SH-SY5Y (cell line): ENCODE results near the gene OPRD1.

Source experiments
- GATA2 ChIP-seq: IDR thresholded peaks from 2 replicates; pipeline ENCODE4 v1.6.1; 2011; ENCODE audit warnings: mild to moderate bottlenecking, low read depth, low read length
- GATA3 ChIP-seq: IDR thresholded peaks from 2 replicates; pipeline ENCODE4 v1.6.1; 2011; ENCODE audit warnings: low read depth, mild to moderate bottlenecking, low read length, moderate library complexity

DNA sequence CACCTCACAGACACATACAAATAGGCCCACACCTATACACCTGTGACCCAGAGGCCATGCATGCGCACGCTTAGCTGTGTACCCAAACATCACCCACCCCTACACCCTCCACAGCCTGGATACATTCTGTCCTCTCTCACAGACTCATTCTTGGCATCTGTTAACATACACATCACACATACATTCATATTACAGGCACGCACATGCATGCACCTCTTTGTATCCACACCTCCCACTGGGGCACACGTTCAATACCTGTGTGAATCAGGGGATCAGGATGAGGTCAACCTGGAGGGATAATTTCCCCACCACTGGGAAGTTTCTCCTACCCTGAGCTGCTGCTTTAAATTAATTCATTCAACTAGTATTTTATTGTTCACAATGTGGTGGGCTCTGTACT is 66.8 kb downstream of the OPRD1 start:
- no peak for TF ChIP-seq GATA3
- TF ChIP-seq GATA2, result no peak
